AG10803 (cell line): Measurements from ENCODE around the gene FARS2.

Source experiments
- DNase-seq: peaks from one replicate; pipeline ENCODE4 v3.0.0; 2010; ENCODE audit warnings: low read depth
- H3K4me3 ChIP-seq: 2 replicates; pipeline ENCODE4 v1.5.1; 2011; ENCODE audit warnings: mild to moderate bottlenecking, low read length, control low read depth
- CTCF ChIP-seq: conservative IDR thresholded peaks from 2 replicates; pipeline ENCODE4 v1.5.1; 2011; ENCODE audit warnings: mild to moderate bottlenecking, low read length, control low read depth, inconsistent platforms

Gene FARS2

GRCh38 chr6:5520796-5521195 is 259.5 kb downstream of the FARS2 start:
- H3K4me3 ChIP-seq, result no peak overlapping the region
- DNase-seq, result no peak
- TF ChIP-seq CTCF, result no peak

- no peak for TF ChIP-seq CTCF
- DNase-seq, result no peak
- no peak overlapping the region for H3K4me3 ChIP-seq
Measured at GRCh38 chr6:5521322-5521721, 260.0 kb downstream of the FARS2 start.

GRCh38 chr6:5522147-5522546 is 260.8 kb downstream of the FARS2 start:
- TF ChIP-seq CTCF, result no peak
- no peak for DNase-seq
- no peak overlapping the region for H3K4me3 ChIP-seq

- H3K4me3 ChIP-seq, result no peak overlapping the region
- DNase-seq, result no peak
- TF ChIP-seq CTCF, result no peak
Measured at GRCh38 chr6:5524110-5524509, 262.8 kb downstream of the FARS2 start.

GRCh38 chr6:5525209-5525608 is 263.9 kb downstream of the FARS2 start:
- TF ChIP-seq CTCF, result peak; percentile 12
- H3K4me3 ChIP-seq, result no peak overlapping the region
- DNase-seq, result peak; percentile 91

GRCh38 chr6:5529015-5529414 is 267.7 kb downstream of the FARS2 start:
- no peak for TF ChIP-seq CTCF
- no peak for DNase-seq
- H3K4me3 ChIP-seq, result no peak overlapping the region

GRCh38 chr6:5529733-5530132 is 268.4 kb downstream of the FARS2 start:
- peak; percentile 82 for DNase-seq
- H3K4me3 ChIP-seq, result no peak overlapping the region
- TF ChIP-seq CTCF, result no peak
